H1 (cell line): Measurements from ENCODE around the gene DNTT. TPM values are rescaled to one million over a fixed set of nuclear protein-coding genes. Genes with fewer than 3 reads are reported as not detected.
A peak's percentile ranks its signal among the peaks of the same experiment; 100 is the strongest.

Experiments
- CTCF ChIA-PET: fragments of 300-600 bp; sonication (Branson Sonifier 250); formaldehyde crosslinking; loops from one replicate; lab custom pipeline; 2021; ENCODE audit not compliant: partially characterized antibody; lab: Charles Lee
- POLR2A ChIA-PET: fragments of 300-600 bp; sonication (Branson Sonifier 250); formaldehyde crosslinking; loops from one replicate; lab custom pipeline; 2021; ENCODE audit warnings: inconsistent platforms; ENCODE audit not compliant: partially characterized antibody; lab: Charles Lee
- DNase-seq, 2 experiments: peaks; one replicate each; pipeline versions ENCODE4 v3.0.0 to v3.0.0-alpha.2; 2010 to 2022; ENCODE audit warnings: low spot score in 2 of 2, low read depth in 1 of 2, mixed read lengths in 1 of 2
- FAIRE-seq: peaks from 2 replicates; lab custom pipeline; 2011; peaks lifted over from hg19 to GRCh38; lab: Jason Lieb, UNC
- H2AFZ ChIP-seq: 2 replicates; pipeline ENCODE4 v1.8.1; 2012; ENCODE audit warnings: low read length, inconsistent platforms
- H2AK5ac ChIP-seq: 2 replicates; pipeline ENCODE4 v1.6.1; 2013; ENCODE audit warnings: low read depth, low read length
- H2BK120ac ChIP-seq: replicated peaks from 2 replicates; pipeline ENCODE3; 2013; ENCODE audit warnings: low read depth, low read length, inconsistent platforms
- H2BK12ac ChIP-seq: 2 replicates; pipeline ENCODE4 v1.6.1; 2013; ENCODE audit warnings: low read depth, low read length
- H2BK15ac ChIP-seq: 2 replicates; pipeline ENCODE4 v1.6.1; 2013; ENCODE audit warnings: low read length
- H2BK20ac ChIP-seq: 2 replicates; pipeline ENCODE4 v1.6.1; 2013; ENCODE audit warnings: low read length
- H2BK5ac ChIP-seq: 2 replicates; pipeline ENCODE4 v1.6.1; 2013; ENCODE audit warnings: low read depth, low read length
- H3K14ac ChIP-seq: 2 replicates; pipeline ENCODE4 v1.6.1; 2013; ENCODE audit warnings: inconsistent platforms; ENCODE audit not compliant: insufficient read length
- H3K18ac ChIP-seq: 2 replicates; pipeline ENCODE4 v1.6.1; 2013; ENCODE audit warnings: low read length; ENCODE audit errors: extremely low read depth
- H3K23ac ChIP-seq: 2 replicates; pipeline ENCODE4 v1.6.1; 2013; ENCODE audit warnings: inconsistent platforms; ENCODE audit not compliant: insufficient read length
- H3K23me2 ChIP-seq: 2 replicates; pipeline ENCODE4 v1.6.1; 2013; ENCODE audit warnings: low read depth, low read length
- H3K27ac ChIP-seq: 2 replicates; pipeline ENCODE4 v1.6.1; 2011; ENCODE audit warnings: low read depth, low read length, inconsistent platforms
- H3K27me3 ChIP-seq, 4 experiments: replicated peaks in 1 of 4; 1 replicate in 1 of 4; 2 replicates in 3 of 4; pipeline versions ENCODE4 v1.6.1 to v1.8.1; 2011 to 2013; ENCODE audit warnings: low read length in 3 of 4, mild to moderate bottlenecking in 3 of 4, inconsistent platforms in 2 of 4, mixed read lengths in 2 of 4, moderate library complexity in 1 of 4; ENCODE audit not compliant: control insufficient read depth in 3 of 4, insufficient read depth in 3 of 4; ENCODE audit errors: extremely low read depth in 1 of 4
- H3K36me3 ChIP-seq, 4 experiments: 2 replicates each; pipeline versions ENCODE4 v1.6.1 to v1.8.1; 2011 to 2013; ENCODE audit warnings: mild to moderate bottlenecking in 4 of 4, low read length in 3 of 4, moderate library complexity in 2 of 4, control low read depth in 1 of 4, inconsistent platforms in 1 of 4; ENCODE audit not compliant: insufficient read depth in 4 of 4, control insufficient read depth in 2 of 4
- H3K4ac ChIP-seq: replicated peaks from 2 replicates; pipeline ENCODE3; 2013; ENCODE audit warnings: low read length, low read depth, mixed read lengths, inconsistent platforms; ENCODE audit not compliant: insufficient read length
- H3K4me1 ChIP-seq, 4 experiments: replicated peaks in 1 of 4; 1 replicate in 1 of 4; 2 replicates in 3 of 4; pipeline versions ENCODE4 v1.6.1 to v1.8.1; 2011 to 2013; ENCODE audit warnings: low read length in 3 of 4, inconsistent platforms in 2 of 4, mixed read lengths in 1 of 4; ENCODE audit not compliant: insufficient read depth in 4 of 4, control insufficient read depth in 3 of 4
- H3K4me2 ChIP-seq, 2 experiments: 2 replicates each; pipeline versions ENCODE4 v1.6.1 to v1.8.1; 2011 to 2013; ENCODE audit warnings: low read depth in 2 of 2, low read length in 2 of 2, control low read depth in 1 of 2, inconsistent platforms in 1 of 2, mild to moderate bottlenecking in 1 of 2; ENCODE audit not compliant: insufficient read depth in 1 of 2
- H3K4me3 ChIP-seq, 4 experiments: fragments of 200-600, 300-600 bp in 1 of 4; sonication (generic), shearing (Covaris generic), sonication (Bioruptor Twin) in 1 of 4; 2 replicates each; pipeline versions ENCODE4 v1.5.1 to v1.8.1; 2011 to 2016; ENCODE audit warnings: low read length in 4 of 4, low read depth in 3 of 4, control low read depth in 2 of 4, inconsistent platforms in 2 of 4, mild to moderate bottlenecking in 2 of 4, mixed read lengths in 1 of 4, moderate library complexity in 1 of 4; ENCODE audit not compliant: insufficient read depth in 2 of 4; ENCODE audit errors: extremely low read depth in 1 of 4
- H3K56ac ChIP-seq: replicated peaks from 2 replicates; pipeline ENCODE3; 2013; ENCODE audit warnings: low read depth, mild to moderate bottlenecking, mixed read lengths, low read length, inconsistent platforms; ENCODE audit not compliant: insufficient read length
- H3K79me1 ChIP-seq: 2 replicates; pipeline ENCODE4 v1.6.1; 2013; ENCODE audit warnings: low read depth, low read length, control low read depth
- H3K79me2 ChIP-seq, 2 experiments: 2 replicates each; pipeline versions ENCODE4 v1.6.1 to v1.8.1; 2012 to 2013; ENCODE audit warnings: low read length in 2 of 2, mild to moderate bottlenecking in 2 of 2, inconsistent platforms in 1 of 2; ENCODE audit not compliant: insufficient read depth in 2 of 2, control insufficient read depth in 1 of 2
- H3K9ac ChIP-seq, 4 experiments: replicated peaks in 1 of 4; 1 replicate in 1 of 4; 2 replicates in 3 of 4; pipeline versions ENCODE4 v1.6.1 to v1.8.1; 2011 to 2013; ENCODE audit warnings: low read depth in 3 of 4, low read length in 3 of 4, control low read depth in 2 of 4, mild to moderate bottlenecking in 2 of 4, moderate library complexity in 2 of 4, inconsistent platforms in 1 of 4; ENCODE audit errors: extremely low read depth in 1 of 4
- H3K9me3 ChIP-seq, 2 experiments: 2 replicates each; pipeline versions ENCODE4 v1.6.1 to v1.8.1; 2012 to 2013; ENCODE audit warnings: mild to moderate bottlenecking in 2 of 2, moderate library complexity in 2 of 2, control low read depth in 1 of 2, inconsistent platforms in 1 of 2, low read depth in 1 of 2, low read length in 1 of 2, mixed read lengths in 1 of 2; ENCODE audit not compliant: insufficient read depth in 2 of 2
- H4K20me1 ChIP-seq, 2 experiments: replicated peaks in 1 of 2; 2 replicates each; pipeline versions ENCODE3 to v1.8.1; 2011 to 2013; ENCODE audit warnings: inconsistent platforms in 2 of 2, low read length in 2 of 2, mild to moderate bottlenecking in 1 of 2; ENCODE audit not compliant: insufficient read depth in 2 of 2, control insufficient read depth in 1 of 2
- H4K5ac ChIP-seq: 2 replicates; pipeline ENCODE4 v1.6.1; 2013; ENCODE audit warnings: low read length, low read depth, mixed read lengths, inconsistent platforms; ENCODE audit not compliant: insufficient read length
- H4K8ac ChIP-seq: 2 replicates; pipeline ENCODE4 v1.8.0; 2013; ENCODE audit warnings: mild to moderate bottlenecking, moderate library complexity, low read length, inconsistent platforms; ENCODE audit not compliant: insufficient read depth; ENCODE audit errors: extremely low read depth
- H4K91ac ChIP-seq: replicated peaks from 2 replicates; pipeline ENCODE3; 2013; ENCODE audit warnings: low read length, mixed read lengths, inconsistent platforms; ENCODE audit not compliant: insufficient read length
- E2F6 ChIP-seq: IDR thresholded peaks from 2 replicates; pipeline ENCODE4 v1.6.1; 2012; ENCODE audit warnings: inconsistent platforms
- HDAC2 ChIP-seq, 2 experiments: fragments of 300-600 bp in 1 of 2; sonication (generic) in 1 of 2; IDR thresholded peaks; 2 replicates each; pipeline ENCODE4 v1.6.1; 2011 to 2012; ENCODE audit warnings: low read depth in 2 of 2, low read length in 2 of 2, mild to moderate bottlenecking in 2 of 2, moderate library complexity in 2 of 2, borderline replicate concordance in 1 of 2, inconsistent platforms in 1 of 2
- KDM1A ChIP-seq: fragments of 200-600, 300-600 bp; sonication (generic); IDR thresholded peaks from 2 replicates; pipeline ENCODE4 v1.7.1; 2016; ENCODE audit warnings: mild to moderate bottlenecking, low read length, borderline replicate concordance
- MAX ChIP-seq: IDR thresholded peaks from 2 replicates; pipeline ENCODE4 v1.6.1; 2012; ENCODE audit warnings: inconsistent platforms
- NANOG ChIP-seq: IDR thresholded peaks from 2 replicates; pipeline ENCODE4 v1.6.1; 2011; ENCODE audit warnings: low read length, low read depth, mild to moderate bottlenecking, inconsistent platforms; ENCODE audit not compliant: insufficient read depth, poor library complexity, severe bottlenecking
- WGBS, 2 experiments: shearing (Covaris generic) in 1 of 2; methylation state at CpG; one replicate each; pipeline versions ENCODE4 v1.1.6 to v1.1.7; 2013 to 2015; ENCODE audit warnings: low lambda C conversion rate in 2 of 2, mixed read lengths in 2 of 2, inconsistent platforms in 1 of 2, low coverage in 1 of 2, missing lambda C conversion rate in 1 of 2; ENCODE audit not compliant: insufficient replicate concordance in 2 of 2, insufficient coverage in 1 of 2, insufficient read length in 1 of 2; ENCODE audit errors: extremely low coverage in 1 of 2, missing lambda C conversion rate in 1 of 2; 5-methylcytosine and 5-hydroxymethylcytosine counted together
- polyA plus RNA-seq, 7 experiments: library from polyadenylated mRNA; depleted of rRNA in 3 of 7; stranded (reverse) in 5 of 7; unstranded in 2 of 7; fragments of >200 nt in 5 of 7; fragments of 200-250 nt in 2 of 7; gene quantifications; 1 replicate in 5 of 7; 2 replicates in 1 of 7; 4 replicates in 1 of 7; pipeline versions ENCODE4 v1.2.1 to v1.2.3, GENCODE V29; 2011 to 2013; ENCODE audit warnings: missing spikeins in 2 of 7, mixed read lengths in 2 of 7
- total RNA-seq: library from RNA; stranded (reverse); fragmentation: NEBNext Ultra II Directional; extraction: Animal tissue kit (Norgen Biotek cat#: 25700); gene quantifications from 2 replicates; pipeline ENCODE4 v1.2.1, GENCODE V29; 2021

The DNTT gene
- total and polyA plus RNA-seq, 2 of the 8 experiments (the other 6 are each of a cell fraction or from before 2014, with no cell fraction given): not detected

- Histone ChIP-seq H2BK12ac (peak overlapping the region; percentile 94; the same call in 1 of the 2 replicates), H3K9ac (no peak overlapping the region), H3K4me2 (no peak overlapping the region; a peak in 1 of 4 replicates), H3K27ac (no peak overlapping the region), H3K9me3 (peaks cover 8 to 10% of the 10 kb centered on the region in 2 experiments), H3K27me3 (peaks cover 0 to 1% (median 0%) of the 10 kb centered on the region in 4 experiments; a peak in 1 of 7 replicates), H2AFZ (no peak overlapping the region), H2BK120ac (peak overlapping the region; percentile 94), H3K23ac (no peak overlapping the region), H4K8ac (no peak overlapping the region), H2AK5ac (0 out of 2 replicates have a peak overlapping the region, but pooled peaks have one; percentile 47), H4K5ac (no peak overlapping the region), H4K20me1 (no peaks in the 10 kb centered on the region), H3K79me1 (no peaks in the 10 kb centered on the region), H3K14ac (no peak overlapping the region), H3K4ac (peak overlapping the region; percentile 3), H3K56ac (no peak overlapping the region), H2BK20ac (peak overlapping the region; percentile 43; the same call in 1 of the 2 replicates), H3K18ac (peak overlapping the region; percentile 36; the same call in 1 of the 2 replicates), H2BK15ac (no peak overlapping the region), H3K79me2 (no peaks in the 10 kb centered on the region), H3K23me2 (no peaks in the 10 kb centered on the region), H4K91ac (peak overlapping the region; percentile 31), H3K36me3 (peaks cover 0 to 3% (median 0%) of the 10 kb centered on the region in 4 experiments; a peak in 1 of 8 replicates), H3K4me3 (no peak overlapping the region), H3K4me1 (peaks cover 0 to 14% (median 10%) of the 10 kb centered on the region in 4 experiments; a peak in 6 of 7 replicates), H2BK5ac (peak overlapping the region; percentile 46; the same call in 1 of the 2 replicates)
- ChIA-PET POLR2A (no interaction called here), CTCF (interaction anchor here (0.7 to 9.0 kb wide), 34 partner anchors 8 to 375 kb away, joined by 3 to 197 read pairs (median 3); partner anchors contain the start of genes BLNK, OPALIN and TLL2)
- FAIRE-seq (peak; percentile 92), DNase-seq (peak in 1 of 2 experiments; percentile 44)
- peak; percentile 87 for TF ChIP-seq MAX
- peak; percentile 36 for TF ChIP-seq E2F6
- TF ChIP-seq HDAC2 (IDR thresholded peaks at IDR 0.05; ENCODE audit: borderline replicate concordance in 1 of 2, low read depth in 2 of 2, low read length in 2 of 2): peak in 1 of 2 experiments; percentile 84; a peak in 1 of 4 replicates
- no peak for TF ChIP-seq NANOG
- TF ChIP-seq KDM1A: peak; percentile 96
- 51% methylated on average over 5 of the region's 5 CpGs; no CpG with 5 or more reads in 1 of the 2 experiments for WGBS, 2 experiments
Observed at GRCh38 chr10:96341219-96342182, 37.3 kb downstream of the DNTT start.
